Limb (tissue), 2 donors: ENCODE data around the gene ADAMTS4.

Experiments used
- DNase-seq, 2 donors: peaks; one replicate each; pipeline ENCODE4 v3.0.0-alpha.2; 2016; ENCODE audit errors: extremely low spot score in 2 of 2

ADAMTS4 gene

GRCh38 chr1:161196521-161197451 is 2.1 kb downstream of the ADAMTS4 start:
- peak; percentile 74 to 83 for DNase-seq

- no peak for DNase-seq
These were observed 2.7 kb downstream of the ADAMTS4 start for GRCh38 chr1:161196111-161196510.

GRCh38 chr1:161195171-161195570 is 3.7 kb downstream of the ADAMTS4 start:
- DNase-seq, result no peak

GRCh38 chr1:161193561-161194235 is 5.2 kb downstream of the ADAMTS4 start:
- no peak for DNase-seq

- peak; percentile 72 to 79 for DNase-seq
These were observed 6.1 kb downstream of the ADAMTS4 start for GRCh38 chr1:161192476-161193465.

GRCh38 chr1:161191971-161192370 is 6.9 kb downstream of the ADAMTS4 start:
- no peak for DNase-seq

GRCh38 chr1:161190962-161191521 is 7.8 kb downstream of the ADAMTS4 start:
- no peak for DNase-seq

GRCh38 chr1:161189036-161189435 is 9.8 kb downstream of the ADAMTS4 start:
- no peak for DNase-seq

- no peak for DNase-seq
These were observed 10.5 kb downstream of the ADAMTS4 start for GRCh38 chr1:161188381-161188780.

GRCh38 chr1:161187311-161187710 is 11.5 kb downstream of the ADAMTS4 start:
- no peak for DNase-seq

- DNase-seq, result no peak
These were observed 13.0 kb downstream of the ADAMTS4 start for GRCh38 chr1:161185732-161186311.

- DNase-seq, result peak; percentile 51 to 80
These were observed 13.6 kb downstream of the ADAMTS4 start for GRCh38 chr1:161185282-161185682.

- no peak for DNase-seq
These were observed 16.6 kb downstream of the ADAMTS4 start for GRCh38 chr1:161182214-161182613.

GRCh38 chr1:161180639-161181038 is 18.2 kb downstream of the ADAMTS4 start:
- DNase-seq, result no peak

- DNase-seq, result no peak
These were observed 19.2 kb downstream of the ADAMTS4 start for GRCh38 chr1:161179698-161180097.

GRCh38 chr1:161177936-161178244 is 21.0 kb downstream of the ADAMTS4 start:
- DNase-seq, result no peak

- peak; percentile 84 to 98 for DNase-seq
These were observed 21.5 kb downstream of the ADAMTS4 start, which contains the start of gene B4GALT3 for GRCh38 chr1:161177112-161177935. Gene B4GALT3 (minus strand): TSS chr1:161177507. CDS start chr1:161176060, 1,447 bp downstream.

GRCh38 chr1:161176468-161177111 is 22.3 kb downstream of the ADAMTS4 start:
- no peak for DNase-seq

GRCh38 chr1:161175771-161176453 is 22.9 kb downstream of the ADAMTS4 start:
- no peak for DNase-seq
